PC-9 (cell line): Measurements from ENCODE around the gene TMCC2.

Experiments used
- EZH2 ChIP-seq: fragments of 200-600 bp; sonication (generic); IDR thresholded peaks from 2 replicates; pipeline ENCODE4 v1.8.0; 2017; ENCODE audit warnings: antibody characterized with exemption, low read depth
- TF ChIP-seq, protein P1 (sequence below): fragments of 200-600 bp; sonication (generic); conservative IDR thresholded peaks from 2 replicates; pipeline ENCODE4 v1.6.1; 2017; ENCODE audit warnings: mixed run types, antibody characterized with exemption, mild to moderate bottlenecking, moderate library complexity

DNA sequence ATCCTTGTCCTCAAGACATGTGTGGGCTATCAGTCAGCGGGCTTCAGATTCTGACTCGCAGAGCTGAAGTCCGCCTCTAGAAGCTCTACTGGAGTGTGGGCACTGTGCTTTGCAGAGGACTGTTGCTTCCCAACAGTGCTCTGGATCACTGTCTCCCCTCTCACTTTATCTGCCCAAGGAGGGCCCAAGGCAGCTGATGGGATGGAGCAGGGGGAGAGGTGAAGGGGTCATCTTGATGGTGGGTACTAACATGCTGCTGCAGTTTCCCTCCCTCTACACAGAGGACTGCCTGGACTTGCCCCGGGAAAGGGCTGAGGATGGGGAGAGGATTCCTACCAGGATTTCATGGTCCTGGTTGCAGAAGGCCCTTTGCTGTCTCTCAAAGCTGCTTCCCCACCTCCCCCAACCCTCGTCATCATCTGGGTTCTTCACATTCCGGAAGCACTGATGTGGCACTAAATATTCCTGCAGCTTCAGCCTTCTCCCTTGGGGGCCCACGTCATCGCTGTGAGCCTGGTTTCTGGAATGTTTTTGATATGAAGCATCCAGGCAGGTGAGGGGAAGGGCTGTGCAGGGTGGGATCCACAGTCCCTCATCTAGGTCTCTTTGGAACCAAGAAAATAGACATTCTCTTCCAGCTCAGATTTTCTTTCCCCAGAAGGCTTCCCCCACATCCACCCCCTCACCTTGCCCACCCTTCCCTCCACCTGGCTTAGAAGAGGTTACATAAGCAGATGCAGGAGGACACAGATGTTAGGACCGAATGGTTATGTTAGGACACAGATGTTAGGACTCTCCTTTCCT is 70.6 kb downstream of the TMCC2 start:
- no peak for TF ChIP-seq EZH2
- TF ChIP-seq, protein P1, sequence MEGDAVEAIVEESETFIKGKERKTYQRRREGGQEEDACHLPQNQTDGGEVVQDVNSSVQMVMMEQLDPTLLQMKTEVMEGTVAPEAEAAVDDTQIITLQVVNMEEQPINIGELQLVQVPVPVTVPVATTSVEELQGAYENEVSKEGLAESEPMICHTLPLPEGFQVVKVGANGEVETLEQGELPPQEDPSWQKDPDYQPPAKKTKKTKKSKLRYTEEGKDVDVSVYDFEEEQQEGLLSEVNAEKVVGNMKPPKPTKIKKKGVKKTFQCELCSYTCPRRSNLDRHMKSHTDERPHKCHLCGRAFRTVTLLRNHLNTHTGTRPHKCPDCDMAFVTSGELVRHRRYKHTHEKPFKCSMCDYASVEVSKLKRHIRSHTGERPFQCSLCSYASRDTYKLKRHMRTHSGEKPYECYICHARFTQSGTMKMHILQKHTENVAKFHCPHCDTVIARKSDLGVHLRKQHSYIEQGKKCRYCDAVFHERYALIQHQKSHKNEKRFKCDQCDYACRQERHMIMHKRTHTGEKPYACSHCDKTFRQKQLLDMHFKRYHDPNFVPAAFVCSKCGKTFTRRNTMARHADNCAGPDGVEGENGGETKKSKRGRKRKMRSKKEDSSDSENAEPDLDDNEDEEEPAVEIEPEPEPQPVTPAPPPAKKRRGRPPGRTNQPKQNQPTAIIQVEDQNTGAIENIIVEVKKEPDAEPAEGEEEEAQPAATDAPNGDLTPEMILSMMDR = no peak
